GM21381 (cell line): ENCODE measurements around the gene ARL5A.

Experiments
- ATAC-seq: cut with Tn5 transposase; IDR thresholded peaks from one replicate; pipeline ENCODE4 v1.9.1; 2021; ENCODE audit warnings: mild to moderate bottlenecking, moderate library complexity; ENCODE audit not compliant: unreplicated experiment

ARL5A gene

GRCh38 chr2:151841047-151841424 is 12.8 kb upstream of the ARL5A start:
- no peak for ATAC-seq

- peak; percentile 98 for ATAC-seq
Measured at GRCh38 chr2:151840216-151841046, 12.2 kb upstream of the ARL5A start.

- no peak for ATAC-seq
Measured at GRCh38 chr2:151837926-151838325, 9.7 kb upstream of the ARL5A start.

- peak; percentile 70 for ATAC-seq
Measured at GRCh38 chr2:151833984-151834383, 5.8 kb upstream of the ARL5A start.

- no peak for ATAC-seq
Measured at GRCh38 chr2:151830961-151831360, 2.7 kb upstream of the ARL5A start.

- no peak for ATAC-seq
Measured at GRCh38 chr2:151828890-151829324, 686 bp upstream of the ARL5A start.

- ATAC-seq: peak; percentile 23
Measured at GRCh38 chr2:151827564-151828142, 568 bp downstream of the ARL5A start.

- no peak for ATAC-seq
Measured at GRCh38 chr2:151826737-151827157, 1.5 kb downstream of the ARL5A start.

GRCh38 chr2:151824886-151825285 is 3.3 kb downstream of the ARL5A start:
- no peak for ATAC-seq

GRCh38 chr2:151823651-151824050 is 4.6 kb downstream of the ARL5A start:
- no peak for ATAC-seq

GRCh38 chr2:151819920-151820319 is 8.3 kb downstream of the ARL5A start:
- no peak for ATAC-seq

GRCh38 chr2:151817929-151818328 is 10.3 kb downstream of the ARL5A start:
- ATAC-seq: no peak

- ATAC-seq: no peak
Measured at GRCh38 chr2:151816843-151817242, 11.4 kb downstream of the ARL5A start.

- no peak for ATAC-seq
Measured at GRCh38 chr2:151815821-151816489, 12.3 kb downstream of the ARL5A start.

- no peak for ATAC-seq
Measured at GRCh38 chr2:151810489-151810888, 17.7 kb downstream of the ARL5A start.

GRCh38 chr2:151809073-151809383 is 19.2 kb downstream of the ARL5A start:
- no peak for ATAC-seq

- ATAC-seq: no peak
Measured at GRCh38 chr2:151808258-151809072, 19.8 kb downstream of the ARL5A start.

GRCh38 chr2:151805961-151806360 is 22.3 kb downstream of the ARL5A start:
- ATAC-seq: no peak

- ATAC-seq: no peak
Measured at GRCh38 chr2:151805343-151805742, 22.9 kb downstream of the ARL5A start.

GRCh38 chr2:151803811-151804210 is 24.4 kb downstream of the ARL5A start:
- no peak for ATAC-seq

GRCh38 chr2:151802315-151802714 is 25.9 kb downstream of the ARL5A start:
- ATAC-seq: no peak
